ENCODE results near the gene TNFAIP6. TPM values are rescaled to one million over a fixed set of nuclear protein-coding genes. Genes with fewer than 3 reads are reported as not detected.

Gene TNFAIP6
- total and polyA plus RNA-seq, 2 of the 8 experiments (the other 6 are each of a cell fraction or from before 2014, with no cell fraction given): 1.1 to 2.0 TPM

DNA sequence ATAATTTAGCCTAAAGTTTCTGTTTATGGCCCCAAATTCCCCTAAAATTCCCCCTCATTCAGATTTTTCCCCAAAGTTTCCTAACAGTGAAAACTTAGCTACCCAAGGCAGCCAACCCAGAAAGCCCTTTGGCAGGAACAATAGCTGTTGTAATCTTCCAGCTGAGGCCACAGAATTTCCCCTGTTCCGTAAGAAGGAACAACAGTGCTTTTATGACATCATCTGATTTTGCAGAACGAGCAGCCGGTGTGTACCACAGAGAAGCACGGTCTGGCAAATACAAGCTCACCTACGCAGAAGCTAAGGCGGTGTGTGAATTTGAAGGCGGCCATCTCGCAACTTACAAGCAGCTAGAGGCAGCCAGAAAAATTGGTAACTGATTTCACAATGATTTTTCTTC is 6.3 kb downstream of the TNFAIP6 start (continued):
- TF ChIP-seq, protein P1, sequence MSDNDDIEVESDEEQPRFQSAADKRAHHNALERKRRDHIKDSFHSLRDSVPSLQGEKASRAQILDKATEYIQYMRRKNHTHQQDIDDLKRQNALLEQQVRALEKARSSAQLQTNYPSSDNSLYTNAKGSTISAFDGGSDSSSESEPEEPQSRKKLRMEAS (IDR thresholded peaks at IDR 0.05): no peak
- TF ChIP-seq, protein P2, sequence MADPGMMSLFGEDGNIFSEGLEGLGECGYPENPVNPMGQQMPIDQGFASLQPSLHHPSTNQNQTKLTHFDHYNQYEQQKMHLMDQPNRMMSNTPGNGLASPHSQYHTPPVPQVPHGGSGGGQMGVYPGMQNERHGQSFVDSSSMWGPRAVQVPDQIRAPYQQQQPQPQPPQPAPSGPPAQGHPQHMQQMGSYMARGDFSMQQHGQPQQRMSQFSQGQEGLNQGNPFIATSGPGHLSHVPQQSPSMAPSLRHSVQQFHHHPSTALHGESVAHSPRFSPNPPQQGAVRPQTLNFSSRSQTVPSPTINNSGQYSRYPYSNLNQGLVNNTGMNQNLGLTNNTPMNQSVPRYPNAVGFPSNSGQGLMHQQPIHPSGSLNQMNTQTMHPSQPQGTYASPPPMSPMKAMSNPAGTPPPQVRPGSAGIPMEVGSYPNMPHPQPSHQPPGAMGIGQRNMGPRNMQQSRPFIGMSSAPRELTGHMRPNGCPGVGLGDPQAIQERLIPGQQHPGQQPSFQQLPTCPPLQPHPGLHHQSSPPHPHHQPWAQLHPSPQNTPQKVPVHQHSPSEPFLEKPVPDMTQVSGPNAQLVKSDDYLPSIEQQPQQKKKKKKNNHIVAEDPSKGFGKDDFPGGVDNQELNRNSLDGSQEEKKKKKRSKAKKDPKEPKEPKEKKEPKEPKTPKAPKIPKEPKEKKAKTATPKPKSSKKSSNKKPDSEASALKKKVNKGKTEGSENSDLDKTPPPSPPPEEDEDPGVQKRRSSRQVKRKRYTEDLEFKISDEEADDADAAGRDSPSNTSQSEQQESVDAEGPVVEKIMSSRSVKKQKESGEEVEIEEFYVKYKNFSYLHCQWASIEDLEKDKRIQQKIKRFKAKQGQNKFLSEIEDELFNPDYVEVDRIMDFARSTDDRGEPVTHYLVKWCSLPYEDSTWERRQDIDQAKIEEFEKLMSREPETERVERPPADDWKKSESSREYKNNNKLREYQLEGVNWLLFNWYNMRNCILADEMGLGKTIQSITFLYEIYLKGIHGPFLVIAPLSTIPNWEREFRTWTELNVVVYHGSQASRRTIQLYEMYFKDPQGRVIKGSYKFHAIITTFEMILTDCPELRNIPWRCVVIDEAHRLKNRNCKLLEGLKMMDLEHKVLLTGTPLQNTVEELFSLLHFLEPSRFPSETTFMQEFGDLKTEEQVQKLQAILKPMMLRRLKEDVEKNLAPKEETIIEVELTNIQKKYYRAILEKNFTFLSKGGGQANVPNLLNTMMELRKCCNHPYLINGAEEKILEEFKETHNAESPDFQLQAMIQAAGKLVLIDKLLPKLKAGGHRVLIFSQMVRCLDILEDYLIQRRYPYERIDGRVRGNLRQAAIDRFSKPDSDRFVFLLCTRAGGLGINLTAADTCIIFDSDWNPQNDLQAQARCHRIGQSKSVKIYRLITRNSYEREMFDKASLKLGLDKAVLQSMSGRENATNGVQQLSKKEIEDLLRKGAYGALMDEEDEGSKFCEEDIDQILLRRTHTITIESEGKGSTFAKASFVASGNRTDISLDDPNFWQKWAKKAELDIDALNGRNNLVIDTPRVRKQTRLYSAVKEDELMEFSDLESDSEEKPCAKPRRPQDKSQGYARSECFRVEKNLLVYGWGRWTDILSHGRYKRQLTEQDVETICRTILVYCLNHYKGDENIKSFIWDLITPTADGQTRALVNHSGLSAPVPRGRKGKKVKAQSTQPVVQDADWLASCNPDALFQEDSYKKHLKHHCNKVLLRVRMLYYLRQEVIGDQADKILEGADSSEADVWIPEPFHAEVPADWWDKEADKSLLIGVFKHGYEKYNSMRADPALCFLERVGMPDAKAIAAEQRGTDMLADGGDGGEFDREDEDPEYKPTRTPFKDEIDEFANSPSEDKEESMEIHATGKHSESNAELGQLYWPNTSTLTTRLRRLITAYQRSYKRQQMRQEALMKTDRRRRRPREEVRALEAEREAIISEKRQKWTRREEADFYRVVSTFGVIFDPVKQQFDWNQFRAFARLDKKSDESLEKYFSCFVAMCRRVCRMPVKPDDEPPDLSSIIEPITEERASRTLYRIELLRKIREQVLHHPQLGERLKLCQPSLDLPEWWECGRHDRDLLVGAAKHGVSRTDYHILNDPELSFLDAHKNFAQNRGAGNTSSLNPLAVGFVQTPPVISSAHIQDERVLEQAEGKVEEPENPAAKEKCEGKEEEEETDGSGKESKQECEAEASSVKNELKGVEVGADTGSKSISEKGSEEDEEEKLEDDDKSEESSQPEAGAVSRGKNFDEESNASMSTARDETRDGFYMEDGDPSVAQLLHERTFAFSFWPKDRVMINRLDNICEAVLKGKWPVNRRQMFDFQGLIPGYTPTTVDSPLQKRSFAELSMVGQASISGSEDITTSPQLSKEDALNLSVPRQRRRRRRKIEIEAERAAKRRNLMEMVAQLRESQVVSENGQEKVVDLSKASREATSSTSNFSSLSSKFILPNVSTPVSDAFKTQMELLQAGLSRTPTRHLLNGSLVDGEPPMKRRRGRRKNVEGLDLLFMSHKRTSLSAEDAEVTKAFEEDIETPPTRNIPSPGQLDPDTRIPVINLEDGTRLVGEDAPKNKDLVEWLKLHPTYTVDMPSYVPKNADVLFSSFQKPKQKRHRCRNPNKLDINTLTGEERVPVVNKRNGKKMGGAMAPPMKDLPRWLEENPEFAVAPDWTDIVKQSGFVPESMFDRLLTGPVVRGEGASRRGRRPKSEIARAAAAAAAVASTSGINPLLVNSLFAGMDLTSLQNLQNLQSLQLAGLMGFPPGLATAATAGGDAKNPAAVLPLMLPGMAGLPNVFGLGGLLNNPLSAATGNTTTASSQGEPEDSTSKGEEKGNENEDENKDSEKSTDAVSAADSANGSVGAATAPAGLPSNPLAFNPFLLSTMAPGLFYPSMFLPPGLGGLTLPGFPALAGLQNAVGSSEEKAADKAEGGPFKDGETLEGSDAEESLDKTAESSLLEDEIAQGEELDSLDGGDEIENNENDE (IDR thresholded peaks at IDR 0.05; ENCODE audit: insufficient replicate concordance, low read length): no peak
- TF ChIP-seq SIRT6 (IDR thresholded peaks at IDR 0.05; ENCODE audit: low read length) (no peak), HDAC2 (IDR thresholded peaks at IDR 0.05; ENCODE audit: borderline replicate concordance in 1 of 2, low read depth in 2 of 2, low read length in 2 of 2) (no peak), SP2 (IDR thresholded peaks at IDR 0.05; ENCODE audit: low read length) (no peak), RAD21 (IDR thresholded peaks at IDR 0.05 in 1 of 2, conservative IDR thresholded peaks at IDR 0.05 in 1 of 2; ENCODE audit: low read depth in 2 of 2, low read length in 2 of 2) (no peak), RFX5 (IDR thresholded peaks at IDR 0.05; ENCODE audit: borderline replicate concordance, low read depth, low read length) (no peak)
- TF ChIP-seq, protein P3, sequence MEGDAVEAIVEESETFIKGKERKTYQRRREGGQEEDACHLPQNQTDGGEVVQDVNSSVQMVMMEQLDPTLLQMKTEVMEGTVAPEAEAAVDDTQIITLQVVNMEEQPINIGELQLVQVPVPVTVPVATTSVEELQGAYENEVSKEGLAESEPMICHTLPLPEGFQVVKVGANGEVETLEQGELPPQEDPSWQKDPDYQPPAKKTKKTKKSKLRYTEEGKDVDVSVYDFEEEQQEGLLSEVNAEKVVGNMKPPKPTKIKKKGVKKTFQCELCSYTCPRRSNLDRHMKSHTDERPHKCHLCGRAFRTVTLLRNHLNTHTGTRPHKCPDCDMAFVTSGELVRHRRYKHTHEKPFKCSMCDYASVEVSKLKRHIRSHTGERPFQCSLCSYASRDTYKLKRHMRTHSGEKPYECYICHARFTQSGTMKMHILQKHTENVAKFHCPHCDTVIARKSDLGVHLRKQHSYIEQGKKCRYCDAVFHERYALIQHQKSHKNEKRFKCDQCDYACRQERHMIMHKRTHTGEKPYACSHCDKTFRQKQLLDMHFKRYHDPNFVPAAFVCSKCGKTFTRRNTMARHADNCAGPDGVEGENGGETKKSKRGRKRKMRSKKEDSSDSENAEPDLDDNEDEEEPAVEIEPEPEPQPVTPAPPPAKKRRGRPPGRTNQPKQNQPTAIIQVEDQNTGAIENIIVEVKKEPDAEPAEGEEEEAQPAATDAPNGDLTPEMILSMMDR (IDR thresholded peaks at IDR 0.05; ENCODE audit: control extremely low read depth in 1 of 3, insufficient read depth in 1 of 3, low read depth in 1 of 3, low read length in 3 of 3): no peak

All from H1 (cell line).